ENCODE measurements around the gene TOR3A.

Gene TOR3A

GRCh38 chr1:179143322-179143721 lies 61.5 kb downstream of the TOR3A start:
- DNase-seq (ENCODE audit: low read depth in 2 of 2, low spot score in 1 of 2) = no peak

GRCh38 chr1:179144626-179145025 lies 62.8 kb downstream of the TOR3A start:
- DNase-seq (ENCODE audit: low read depth in 2 of 2, low spot score in 1 of 2) = no peak

GRCh38 chr1:179145521-179145920 lies 63.7 kb downstream of the TOR3A start:
- DNase-seq (ENCODE audit: low read depth in 2 of 2, low spot score in 1 of 2) = no peak

Data from stimulated activated CD8-positive, alpha-beta memory T cell treated with anti-CD3 and anti-CD28 coated beads, Interleukin-4, amount 100 ng/mL, for 1 hour (primary cell).